CD14-positive monocyte (primary cell): ENCODE measurements around the gene TUBA3C. TPM values are rescaled to one million over a fixed set of nuclear protein-coding genes. Genes with fewer than 3 reads are reported as not detected.

Experiments
- DNase-seq, 3 donors: peaks; one replicate each; pipeline ENCODE4 v3.0.0-alpha.2; 2011 to 2022
- H2AFZ ChIP-seq: 2 replicates; pipeline ENCODE4 v1.6.0; 2012; ENCODE audit warnings: mild to moderate bottlenecking, low read depth, low read length, inconsistent platforms; ENCODE audit not compliant: insufficient read depth, poor library complexity, severe bottlenecking
- H3K27ac ChIP-seq, 2 donors: 1 replicate in 1 of 2; 2 replicates in 1 of 2; pipeline ENCODE4 v1.5.1; 2012 to 2013; ENCODE audit warnings: low read length in 2 of 2, control low read depth in 1 of 2, inconsistent platforms in 1 of 2, low read depth in 1 of 2, mild to moderate bottlenecking in 1 of 2
- H3K27me3 ChIP-seq, 2 donors: one replicate each; pipeline versions ENCODE4 v1.6.0 to v1.6.1; 2011 to 2013; ENCODE audit warnings: low read length in 2 of 2; ENCODE audit not compliant: control insufficient read depth in 2 of 2, insufficient read depth in 2 of 2
- H3K36me3 ChIP-seq, 2 donors: replicated peaks in 1 of 2; 1 replicate in 1 of 2; 2 replicates in 1 of 2; pipeline versions ENCODE4 v1.5.1 to v1.6.1; 2012 to 2013; ENCODE audit warnings: low read length in 2 of 2, control low read depth in 1 of 2, inconsistent platforms in 1 of 2, mild to moderate bottlenecking in 1 of 2; ENCODE audit not compliant: insufficient read depth in 2 of 2, control insufficient read depth in 1 of 2
- H3K4me1 ChIP-seq, 2 donors: 1 replicate in 1 of 2; 2 replicates in 1 of 2; pipeline versions ENCODE4 v1.5.1 to v1.6.1; 2012 to 2013; ENCODE audit warnings: low read length in 2 of 2, control low read depth in 1 of 2, inconsistent platforms in 1 of 2, mild to moderate bottlenecking in 1 of 2, moderate library complexity in 1 of 2; ENCODE audit not compliant: insufficient read depth in 2 of 2, control insufficient read depth in 1 of 2
- H3K4me2 ChIP-seq: replicated peaks from 2 replicates; pipeline ENCODE3; 2012; ENCODE audit warnings: low read length, moderate library complexity, mild to moderate bottlenecking; ENCODE audit not compliant: poor library complexity, severe bottlenecking; ENCODE audit errors: extremely low read depth
- H3K4me3 ChIP-seq, 3 experiments: fragments of 200-600 bp in 1 of 3; sonication (generic) in 1 of 3; replicated peaks in 1 of 3; 1 replicate in 2 of 3; 2 replicates in 1 of 3; pipeline ENCODE4 v1.5.1; 2011 to 2013; ENCODE audit warnings: low read length in 3 of 3, mild to moderate bottlenecking in 3 of 3, control low read depth in 2 of 3, low read depth in 2 of 3, inconsistent platforms in 1 of 3, moderate library complexity in 1 of 3
- H3K79me2 ChIP-seq: 2 replicates; pipeline ENCODE4 v1.6.0; 2012; ENCODE audit warnings: mild to moderate bottlenecking, control low read depth, inconsistent platforms, low read length, moderate library complexity; ENCODE audit not compliant: insufficient read depth
- H3K9ac ChIP-seq: 2 replicates; pipeline ENCODE4 v1.6.0; 2017; ENCODE audit warnings: low read length, mild to moderate bottlenecking; ENCODE audit not compliant: insufficient read depth, poor library complexity, severe bottlenecking
- H3K9me3 ChIP-seq, 2 donors: replicated peaks in 1 of 2; 1 replicate in 1 of 2; 2 replicates in 1 of 2; pipeline versions ENCODE4 v1.5.1 to v1.6.1; 2012 to 2013; ENCODE audit warnings: low read length in 2 of 2, control low read depth in 1 of 2; ENCODE audit not compliant: control insufficient read depth in 1 of 2, insufficient read depth in 1 of 2
- H4K20me1 ChIP-seq: 2 replicates; pipeline ENCODE4 v1.6.0; 2012; ENCODE audit warnings: mild to moderate bottlenecking, low read length, control low read depth, moderate library complexity; ENCODE audit not compliant: insufficient read depth
- H3K27ac Mint-ChIP-seq, 7 donors: one replicate each; pipeline ENCODE4 v1.8.0; 2020; ENCODE audit warnings: mild to moderate bottlenecking in 7 of 7, mixed read lengths in 7 of 7, moderate library complexity in 6 of 7, inconsistent platforms in 2 of 7
- H3K27me3 Mint-ChIP-seq, 3 donors: one replicate each; pipeline ENCODE4 v1.8.0; 2021 to 2022; ENCODE audit warnings: low read depth in 3 of 3, mild to moderate bottlenecking in 3 of 3, mixed read lengths in 3 of 3, moderate library complexity in 3 of 3, inconsistent platforms in 1 of 3
- H3K36me3 Mint-ChIP-seq, 2 donors: one replicate each; pipeline ENCODE4 v1.8.0; 2020; ENCODE audit warnings: mixed read lengths in 2 of 2, inconsistent platforms in 1 of 2, mild to moderate bottlenecking in 1 of 2
- H3K4me1 Mint-ChIP-seq: one replicate; pipeline ENCODE4 v1.8.0; 2020; ENCODE audit warnings: mild to moderate bottlenecking, mixed read lengths
- H3K4me3 Mint-ChIP-seq, 2 donors: one replicate each; pipeline ENCODE4 v1.8.0; 2020; ENCODE audit warnings: mild to moderate bottlenecking in 2 of 2, mixed read lengths in 2 of 2, moderate library complexity in 1 of 2
- H3K9me3 Mint-ChIP-seq, 7 donors: one replicate each; pipeline ENCODE4 v1.8.0; 2020 to 2022; ENCODE audit warnings: mixed read lengths in 7 of 7, mild to moderate bottlenecking in 6 of 7, moderate library complexity in 6 of 7, inconsistent platforms in 2 of 7
- WGBS: methylation state at CpG from one replicate; pipeline ENCODE4 v1.1.5; 2013; ENCODE audit warnings: missing lambda C conversion rate; ENCODE audit not compliant: insufficient coverage; 5-methylcytosine and 5-hydroxymethylcytosine counted together
- intact Hi-C, 2 donors: fragments of 100-400 bp; cut with micrococcal nuclease; formaldehyde crosslinking; loops; one replicate each; pipeline versions ENCODE4 v1.15.0 to v1.15.1; 2023
- polyA plus RNA-seq, 3 donors: library from polyadenylated mRNA; depleted of rRNA in 1 of 3; unstranded in 2 of 3; stranded (reverse) in 1 of 3; fragments of 300-500 nt in 2 of 3; fragments of >200 nt in 1 of 3; fragmentation: Illumina TruSeq in 2 of 3; gene quantifications; 1 replicate in 2 of 3; 2 replicates in 1 of 3; pipeline ENCODE4 v1.2.3, GENCODE V29; 2012 to 2021
- TF ChIP-seq, protein P1 (sequence below): fragments of 200-600 bp; IDR thresholded peaks from one replicate; pipeline ENCODE4 v1.8.0; 2022; ENCODE audit warnings: antibody characterized with exemption, mild to moderate bottlenecking

TUBA3C gene
- polyA plus RNA-seq, 3 donors, result not detected

DNA sequence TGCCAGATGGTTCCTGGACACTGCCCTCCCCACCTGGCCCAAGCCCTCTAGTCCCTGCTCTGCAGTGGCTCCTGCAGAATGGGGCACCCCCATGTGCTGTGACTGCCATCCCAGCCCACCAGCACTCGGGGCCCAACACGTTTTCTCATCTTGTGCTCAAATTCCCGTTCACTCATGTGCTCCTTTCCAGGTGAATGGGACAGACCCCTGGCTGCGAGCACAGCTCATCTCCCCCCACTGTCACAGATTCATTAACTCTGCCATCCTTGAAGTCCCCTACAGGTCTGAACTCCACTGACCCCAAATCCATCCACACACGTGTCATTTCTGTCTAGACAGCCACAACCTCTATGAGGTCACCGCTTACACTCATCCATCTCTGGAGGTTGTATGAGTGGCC, 23.6 kb downstream of the TUBA3C start:
- Mint-ChIP-seq H3K4me1 (no peaks in the 10 kb centered on the region), H3K4me3 (no peak overlapping the region), H3K9me3 (peaks cover 14 to 71% (median 41%) of the 10 kb centered on the region in 7 donors), H3K36me3 (no peaks in the 10 kb centered on the region), H3K27me3 (peaks cover 0 to 3% (median 0%) of the 10 kb centered on the region in 3 donors), H3K27ac (no peak overlapping the region)
- intact Hi-C loops, result no loop called here
- Histone ChIP-seq H3K27me3 (no peaks in the 10 kb centered on the region), H3K4me3 (no peak overlapping the region), H3K27ac (no peak overlapping the region), H4K20me1 (no peaks in the 10 kb centered on the region), H3K36me3 (no peaks in the 10 kb centered on the region), H3K79me2 (no peaks in the 10 kb centered on the region), H3K9ac (no peak overlapping the region), H3K4me1 (no peaks in the 10 kb centered on the region), H2AFZ (no peak overlapping the region), H3K4me2 (no peak overlapping the region), H3K9me3 (peaks cover 68 to 87% of the 10 kb centered on the region in 2 donors)
- TF ChIP-seq, protein P1, sequence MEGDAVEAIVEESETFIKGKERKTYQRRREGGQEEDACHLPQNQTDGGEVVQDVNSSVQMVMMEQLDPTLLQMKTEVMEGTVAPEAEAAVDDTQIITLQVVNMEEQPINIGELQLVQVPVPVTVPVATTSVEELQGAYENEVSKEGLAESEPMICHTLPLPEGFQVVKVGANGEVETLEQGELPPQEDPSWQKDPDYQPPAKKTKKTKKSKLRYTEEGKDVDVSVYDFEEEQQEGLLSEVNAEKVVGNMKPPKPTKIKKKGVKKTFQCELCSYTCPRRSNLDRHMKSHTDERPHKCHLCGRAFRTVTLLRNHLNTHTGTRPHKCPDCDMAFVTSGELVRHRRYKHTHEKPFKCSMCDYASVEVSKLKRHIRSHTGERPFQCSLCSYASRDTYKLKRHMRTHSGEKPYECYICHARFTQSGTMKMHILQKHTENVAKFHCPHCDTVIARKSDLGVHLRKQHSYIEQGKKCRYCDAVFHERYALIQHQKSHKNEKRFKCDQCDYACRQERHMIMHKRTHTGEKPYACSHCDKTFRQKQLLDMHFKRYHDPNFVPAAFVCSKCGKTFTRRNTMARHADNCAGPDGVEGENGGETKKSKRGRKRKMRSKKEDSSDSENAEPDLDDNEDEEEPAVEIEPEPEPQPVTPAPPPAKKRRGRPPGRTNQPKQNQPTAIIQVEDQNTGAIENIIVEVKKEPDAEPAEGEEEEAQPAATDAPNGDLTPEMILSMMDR, result no peak
- DNase-seq, result no peak
- 71% methylated on average over 5 of the region's 6 CpGs for WGBS

DNA sequence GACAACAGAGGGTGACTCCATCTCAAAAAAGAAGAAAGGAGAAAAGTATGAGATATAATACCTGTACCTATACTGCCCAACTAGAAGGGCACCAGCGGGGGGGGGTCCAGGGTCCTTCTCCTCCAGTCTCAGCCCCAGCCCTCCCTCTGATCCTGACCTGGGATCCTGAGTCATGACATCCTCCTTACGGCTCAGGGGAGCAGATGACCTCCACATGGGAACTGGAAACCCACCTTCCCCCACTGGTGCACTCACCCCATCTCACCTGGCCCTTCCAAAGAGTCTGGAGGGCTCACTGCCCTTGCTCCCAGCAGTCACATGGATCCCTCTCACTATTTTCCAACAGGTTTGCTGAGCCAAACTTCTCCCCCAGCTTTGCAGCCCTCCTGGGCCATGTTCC, 24.2 kb downstream of the TUBA3C start:
- Mint-ChIP-seq H3K27ac (peak overlapping the region in 1 of 7 donors; percentile 14), H3K4me3 (no peak overlapping the region), H3K4me1 (no peaks in the 10 kb centered on the region), H3K36me3 (no peaks in the 10 kb centered on the region), H3K27me3 (peaks cover 0 to 3% (median 0%) of the 10 kb centered on the region in 3 donors), H3K9me3 (peaks cover 13 to 66% (median 37%) of the 10 kb centered on the region in 7 donors)
- no peak for DNase-seq
- H3K4me1 ChIP-seq, result no peaks in the 10 kb centered on the region
- H3K4me3 ChIP-seq, result no peak overlapping the region
- no peaks in the 10 kb centered on the region for H3K27me3 ChIP-seq
- no peaks in the 10 kb centered on the region for H4K20me1 ChIP-seq
- no peaks in the 10 kb centered on the region for H3K36me3 ChIP-seq
- no peak overlapping the region for H3K4me2 ChIP-seq
- 85% methylated on average over 1 of the region's 2 CpGs for WGBS
- H3K9me3 ChIP-seq, result peaks cover 70 to 87% of the 10 kb centered on the region in 2 donors
- no peak overlapping the region for H2AFZ ChIP-seq
- H3K27ac ChIP-seq, result no peak overlapping the region
- H3K79me2 ChIP-seq, result no peaks in the 10 kb centered on the region
- H3K9ac ChIP-seq, result no peak overlapping the region
- TF ChIP-seq, protein P1, result no peak
- intact Hi-C loops, result no loop called here
